NCI-H146 treated with DMSO at 0.1 percent for 48 hours (cell line): Measurements from ENCODE around the gene PNRC1.
"Not testable (repeated sequence)": the region's sequence is repeated elsewhere in the genome, so short reads cannot be mapped to it uniquely, and the experiment has no call there.

Experiments used
- DNase-seq: peaks from one replicate; lab custom pipeline; 2025; ENCODE audit not compliant: unreplicated experiment; lab: John Stamatoyannopoulos, UW

Gene PNRC1

GRCh38 chr6:89080281-89081128 lies at the start of gene PNRC1:
TSS of gene PNRC1 (plus strand) at chr6:89080751. CDS start at chr6:89080895, 144 bp downstream.
- peak; percentile 97 for DNase-seq

GRCh38 chr6:89032599-89032998 lies 48.0 kb upstream of the PNRC1 start:
- DNase-seq, result no peak

- no peak for DNase-seq
These were observed 47.1 kb upstream of the PNRC1 start for GRCh38 chr6:89033461-89033860.

GRCh38 chr6:89034116-89034515 lies 46.4 kb upstream of the PNRC1 start:
- peak; percentile 46 for DNase-seq

- DNase-seq, result peak; percentile 54
These were observed 45.8 kb upstream of the PNRC1 start for GRCh38 chr6:89034586-89035251.

- DNase-seq, result peak; percentile 13
These were observed 45.1 kb upstream of the PNRC1 start for GRCh38 chr6:89035252-89036101.

- DNase-seq, result no peak
These were observed 43.2 kb upstream of the PNRC1 start for GRCh38 chr6:89037141-89037900.

- not testable (repeated sequence) for DNase-seq
These were observed 42.7 kb upstream of the PNRC1 start for GRCh38 chr6:89037901-89038293.

- no peak for DNase-seq
These were observed 37.9 kb upstream of the PNRC1 start for GRCh38 chr6:89042664-89043063.

GRCh38 chr6:89044328-89045010 lies 36.1 kb upstream of the PNRC1 start:
- DNase-seq, result no peak

GRCh38 chr6:89045011-89045387 lies 35.6 kb upstream of the PNRC1 start:
- no peak for DNase-seq

- DNase-seq, result no peak
These were observed 35.0 kb upstream of the PNRC1 start for GRCh38 chr6:89045576-89045975.

- no peak for DNase-seq
These were observed 33.1 kb upstream of the PNRC1 start for GRCh38 chr6:89047473-89047872.

- DNase-seq, result no peak
These were observed 32.1 kb upstream of the PNRC1 start for GRCh38 chr6:89048288-89048923.

GRCh38 chr6:89048985-89049384 lies 31.6 kb upstream of the PNRC1 start:
- no peak for DNase-seq

GRCh38 chr6:89050155-89050554 lies 30.4 kb upstream of the PNRC1 start:
- no peak for DNase-seq

GRCh38 chr6:89050697-89051096 lies 29.9 kb upstream of the PNRC1 start:
- DNase-seq, result no peak

GRCh38 chr6:89051676-89052075 lies 28.9 kb upstream of the PNRC1 start:
- no peak for DNase-seq

- no peak for DNase-seq
These were observed 26.3 kb upstream of the PNRC1 start for GRCh38 chr6:89054208-89054607.

GRCh38 chr6:89057759-89058158 lies 22.8 kb upstream of the PNRC1 start:
- DNase-seq, result no peak
